RWPE1 (cell line): Measurements from ENCODE around the gene GPR183.

Experiments used
- CTCF ChIA-PET: fragments of 350-600 bp; sonication (Branson Sonifier 250); formaldehyde crosslinking; extraction: SDS; loops from one replicate; lab custom pipeline; 2021; lab: Yijun Ruan, JAX
- POLR2A ChIA-PET: fragments of 400-600 bp; formaldehyde crosslinking; extraction: SDS; loops from one replicate; lab custom pipeline; 2020; ENCODE audit warnings: antibody characterized with exemption; ENCODE audit not compliant: low non-redundant PET; lab: Yijun Ruan, JAX
- DNase-seq: peaks from one replicate; pipeline ENCODE4 v3.0.0; 2012; ENCODE audit warnings: low spot score
- H3K27ac ChIP-seq: fragments of 450-650 bp; 2 replicates; pipeline ENCODE4 v1.5.1; 2017
- CTCF ChIP-seq: fragments of 450-650 bp; conservative IDR thresholded peaks from 2 replicates; pipeline ENCODE4 v1.5.1; 2017; ENCODE audit warnings: low read depth, mild to moderate bottlenecking

GPR183 gene

GRCh38 chr13:99294198-99294597, 13.0 kb downstream of the GPR183 start:
- DNase-seq: no peak
- TF ChIP-seq CTCF: no peak
- ChIA-PET POLR2A (no interaction called here), CTCF (no interaction called here)
- H3K27ac ChIP-seq: no peak overlapping the region

GRCh38 chr13:99293178-99293577, 14.0 kb downstream of the GPR183 start:
- no peak for TF ChIP-seq CTCF
- CTCF ChIA-PET: no interaction called here
- no peak overlapping the region for H3K27ac ChIP-seq
- POLR2A ChIA-PET: no interaction called here
- DNase-seq: no peak

- ChIA-PET CTCF (no interaction called here), POLR2A (no interaction called here)
- no peak overlapping the region for H3K27ac ChIP-seq
- no peak for DNase-seq
- TF ChIP-seq CTCF: no peak
Observed at GRCh38 chr13:99290894-99291293, 16.3 kb downstream of the GPR183 start.

- ChIA-PET POLR2A (no interaction called here), CTCF (no interaction called here)
- DNase-seq: no peak
- TF ChIP-seq CTCF: no peak
- H3K27ac ChIP-seq: no peak overlapping the region
Observed at GRCh38 chr13:99289674-99290337, 17.4 kb downstream of the GPR183 start.

GRCh38 chr13:99289271-99289670, 17.9 kb downstream of the GPR183 start:
- ChIA-PET CTCF (interaction anchor here (0.6 kb wide), 1 partner anchor 357 kb away, joined by 3 read pairs; no protein-coding TSS in a partner anchor), POLR2A (no interaction called here)
- no peak for TF ChIP-seq CTCF
- no peak overlapping the region for H3K27ac ChIP-seq
- DNase-seq: no peak

- H3K27ac ChIP-seq: no peak overlapping the region
- TF ChIP-seq CTCF: no peak
- ChIA-PET POLR2A (no interaction called here), CTCF (interaction anchor here (0.6 kb wide), 1 partner anchor 14 kb away, joined by 3 read pairs; no protein-coding TSS in a partner anchor)
- no peak for DNase-seq
Observed at GRCh38 chr13:99288089-99288488, 19.1 kb downstream of the GPR183 start.
